HUES64 (cell line): ENCODE data around the gene VAPA.
A peak's percentile ranks its signal among the peaks of the same experiment; 100 is the strongest.

Experiments
- H3K27ac ChIP-seq: 2 replicates; pipeline ENCODE4 v1.7.0; 2013; ENCODE audit warnings: low read depth, low read length, inconsistent platforms
- H3K27me3 ChIP-seq: 2 replicates; pipeline ENCODE4 v1.6.1; 2013; ENCODE audit warnings: mild to moderate bottlenecking, low read length; ENCODE audit not compliant: insufficient read depth
- H3K36me3 ChIP-seq: 2 replicates; pipeline ENCODE4 v1.6.1; 2013; ENCODE audit warnings: mild to moderate bottlenecking, low read length; ENCODE audit not compliant: insufficient read depth
- H3K4me1 ChIP-seq: 2 replicates; pipeline ENCODE4 v1.6.1; 2013; ENCODE audit warnings: mild to moderate bottlenecking, low read length, moderate library complexity; ENCODE audit not compliant: insufficient read depth
- H3K4me3 ChIP-seq: 2 replicates; pipeline ENCODE4 v1.5.1; 2013; ENCODE audit warnings: mild to moderate bottlenecking, low read length, moderate library complexity
- H3K9ac ChIP-seq: 2 replicates; pipeline ENCODE4 v1.6.1; 2013; ENCODE audit warnings: mild to moderate bottlenecking, low read depth, low read length
- H3K9me3 ChIP-seq: 2 replicates; pipeline ENCODE4 v1.6.1; 2013; ENCODE audit warnings: low read depth, low read length; ENCODE audit not compliant: insufficient read depth
- WGBS: fragments of 150-250, 120-280 bp; methylation state at CpG from one replicate; pipeline ENCODE4 v1.1.7; 2013; ENCODE audit warnings: missing lambda C conversion rate; 5-methylcytosine and 5-hydroxymethylcytosine counted together

Gene VAPA

DNA sequence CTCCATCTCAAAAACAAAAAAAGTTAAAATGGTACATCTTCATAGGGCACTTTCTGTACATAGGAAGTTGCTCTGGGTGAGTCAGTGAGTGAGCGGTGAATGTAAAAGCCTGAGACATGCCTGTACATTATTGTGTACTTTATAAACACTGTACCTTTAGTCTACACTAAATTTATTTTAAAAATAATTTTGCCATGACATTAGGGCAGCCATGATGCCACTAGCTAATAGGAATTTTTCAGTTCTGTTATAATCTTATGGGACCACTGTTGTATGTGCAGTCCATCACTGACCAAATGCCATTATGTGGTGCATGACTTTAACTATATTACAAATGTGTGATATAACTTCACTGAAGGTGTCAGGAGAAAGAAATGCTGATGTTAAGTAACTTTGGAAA, 39.1 kb upstream of the VAPA start:
- no peaks in the 10 kb centered on the region for H3K27me3 ChIP-seq
- peaks cover 25% of the 10 kb centered on the region for H3K4me1 ChIP-seq
- no peaks in the 10 kb centered on the region for H3K36me3 ChIP-seq
- H3K4me3 ChIP-seq = no peak overlapping the region
- no peak overlapping the region for H3K27ac ChIP-seq
- no peaks in the 10 kb centered on the region for H3K9me3 ChIP-seq
- H3K9ac ChIP-seq = no peak overlapping the region
- 100% methylated on average over 1 of the region's 1 CpG for WGBS

DNA sequence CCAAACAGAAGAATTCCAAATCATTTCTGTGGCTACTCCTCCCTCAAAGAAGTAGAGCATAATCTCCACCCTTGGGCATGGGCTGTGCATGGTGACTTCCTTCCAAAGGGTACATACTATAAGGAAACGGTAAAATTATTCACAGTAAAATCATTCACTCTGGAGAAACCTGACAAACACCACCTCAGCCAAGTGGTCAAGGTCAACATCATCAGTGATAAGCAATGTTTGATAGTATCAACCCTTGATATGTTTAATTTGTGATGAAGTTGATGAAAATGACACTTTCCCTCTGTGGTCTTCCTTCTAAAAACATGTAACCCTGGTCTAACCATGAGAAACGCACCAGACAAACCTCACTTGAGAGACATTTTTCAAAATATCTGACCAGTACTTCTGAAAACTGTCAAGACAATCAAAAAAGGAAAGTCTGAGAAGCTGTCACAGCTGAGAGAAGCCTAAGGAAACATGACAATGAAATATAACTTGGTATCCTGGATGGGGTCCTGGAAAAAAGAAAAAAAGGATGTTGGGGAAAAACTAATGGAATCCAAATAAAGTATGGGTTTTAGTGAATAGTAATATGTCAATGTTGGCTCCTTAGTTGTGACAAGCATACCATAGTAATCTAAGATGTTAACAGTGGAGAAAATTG, 37.5 kb upstream of the VAPA start:
- Histone ChIP-seq H3K4me3 (no peak overlapping the region), H3K27ac (no peak overlapping the region), H3K36me3 (no peaks in the 10 kb centered on the region), H3K27me3 (no peaks in the 10 kb centered on the region), H3K9me3 (no peaks in the 10 kb centered on the region), H3K9ac (no peak overlapping the region), H3K4me1 (peaks cover 10% of the 10 kb centered on the region; the same call in 1 of the 2 replicates)
- WGBS = 93% methylated on average over 2 of the region's 2 CpGs

DNA sequence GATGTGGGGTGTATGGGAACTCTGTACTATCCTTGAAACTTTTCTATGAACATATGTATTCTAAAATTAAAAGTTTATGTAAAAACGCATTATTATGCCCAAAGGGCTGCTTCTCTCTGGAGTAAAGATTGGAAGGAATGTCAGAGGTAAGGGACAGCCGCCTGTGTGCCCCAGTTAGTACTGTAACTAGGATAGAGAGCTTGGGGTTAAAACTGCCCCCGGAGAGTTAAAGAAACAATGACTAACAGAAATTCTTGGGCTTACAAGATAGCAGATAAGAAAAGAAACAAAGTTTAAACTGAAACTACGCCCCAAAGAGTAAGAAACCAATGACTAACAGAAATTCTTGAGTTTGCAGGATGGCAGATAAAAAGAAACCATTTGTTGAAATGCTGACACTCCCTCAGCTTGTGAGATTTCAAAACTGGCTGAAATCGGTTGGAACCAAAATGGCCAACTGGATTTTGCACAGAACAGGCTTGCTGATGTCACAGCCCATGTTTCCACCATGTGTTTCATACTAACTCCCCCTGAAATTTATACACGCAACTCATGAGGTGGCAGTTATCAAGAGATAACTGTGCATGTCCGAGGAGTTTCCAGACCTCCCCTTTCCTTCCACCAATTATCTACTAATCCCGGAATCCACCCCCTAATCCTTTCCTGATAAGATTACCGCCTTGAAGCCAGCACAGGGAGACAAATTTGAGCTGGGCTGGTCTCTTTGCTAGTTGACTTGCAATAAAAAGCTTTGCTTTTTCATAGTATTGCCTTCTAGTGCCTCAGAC, 36.8 kb upstream of the VAPA start:
- H3K9me3 ChIP-seq = no peaks in the 10 kb centered on the region
- peaks cover 10% of the 10 kb centered on the region; the same call in 1 of the 2 replicates for H3K4me1 ChIP-seq
- H3K27ac ChIP-seq = peak overlapping the region; percentile 8; the same call in 1 of the 2 replicates
- H3K27me3 ChIP-seq = no peaks in the 10 kb centered on the region
- 67% methylated on average over 9 of the region's 9 CpGs for WGBS
- no peak overlapping the region for H3K4me3 ChIP-seq
- H3K9ac ChIP-seq = no peak overlapping the region
- H3K36me3 ChIP-seq = no peaks in the 10 kb centered on the region

DNA sequence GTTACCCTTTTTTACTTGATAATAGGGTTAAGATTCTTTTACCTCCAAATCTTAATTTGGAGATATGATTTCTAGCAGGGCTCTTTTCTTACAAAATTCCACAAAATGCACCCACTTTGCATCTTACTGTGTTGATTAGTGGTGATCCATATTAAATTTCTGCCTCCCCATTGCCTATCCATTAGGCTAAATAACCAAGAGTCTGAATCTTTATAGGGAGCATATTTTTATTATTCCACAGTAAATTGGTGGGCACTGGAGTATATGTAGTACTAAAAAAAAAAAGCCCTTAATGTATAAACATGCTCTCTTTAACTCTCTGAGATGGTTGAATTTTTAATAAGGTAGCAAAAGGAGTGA, 36.2 kb upstream of the VAPA start:
- H3K27me3 ChIP-seq = no peaks in the 10 kb centered on the region
- no peak overlapping the region for H3K9ac ChIP-seq
- H3K9me3 ChIP-seq = no peaks in the 10 kb centered on the region
- H3K36me3 ChIP-seq = no peaks in the 10 kb centered on the region
- H3K4me3 ChIP-seq = no peak overlapping the region
- peak overlapping the region; percentile 8; the same call in 1 of the 2 replicates for H3K27ac ChIP-seq
- peaks cover 10% of the 10 kb centered on the region; the same call in 1 of the 2 replicates for H3K4me1 ChIP-seq

DNA sequence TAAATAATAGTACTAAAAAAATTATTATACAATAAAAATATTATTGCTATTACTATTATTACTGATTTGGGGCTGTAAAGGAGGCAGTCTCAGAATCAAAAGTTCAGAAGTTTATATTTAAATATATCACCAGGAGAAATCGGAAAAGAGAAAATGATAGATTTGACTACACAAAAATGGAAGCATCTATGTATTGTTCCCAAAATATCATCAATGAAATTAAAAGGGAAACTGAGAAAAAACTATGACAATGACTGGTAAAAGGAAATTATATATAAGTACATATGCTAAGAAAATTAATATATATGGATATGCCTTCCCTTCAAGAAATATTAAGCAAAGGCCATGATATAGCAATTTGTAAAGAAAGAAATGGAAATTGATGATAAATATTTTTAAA, 35.7 kb upstream of the VAPA start:
- Histone ChIP-seq H3K4me3 (no peak overlapping the region), H3K4me1 (peaks cover 10% of the 10 kb centered on the region; the same call in 1 of the 2 replicates), H3K27me3 (no peaks in the 10 kb centered on the region), H3K9ac (no peak overlapping the region), H3K27ac (no peak overlapping the region), H3K9me3 (no peaks in the 10 kb centered on the region), H3K36me3 (no peaks in the 10 kb centered on the region)
- no CpG with 5 or more reads among the region's 1 CpG for WGBS

DNA sequence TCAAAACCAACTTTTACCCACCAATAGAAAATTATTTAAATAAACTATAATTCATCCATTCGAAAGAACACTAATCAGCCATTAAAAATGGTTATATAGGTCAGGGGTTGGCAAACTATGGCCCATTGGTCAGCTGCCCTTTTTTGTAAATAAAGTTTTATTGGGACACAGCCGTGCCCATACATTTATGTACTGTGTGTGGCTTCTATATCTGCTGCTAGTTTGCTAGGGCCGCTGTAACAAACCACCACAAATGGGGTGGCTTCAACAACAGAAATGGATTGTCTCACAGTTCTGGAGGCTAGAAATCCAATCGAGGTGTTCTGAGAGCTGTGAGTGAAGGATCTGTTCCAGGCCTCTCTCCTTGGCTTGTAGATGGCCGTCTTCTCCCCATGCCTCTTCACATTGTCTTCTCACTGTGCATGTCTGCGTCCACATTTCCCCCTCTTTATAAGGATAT, 35.0 kb upstream of the VAPA start:
- Histone ChIP-seq H3K9ac (no peak overlapping the region), H3K27me3 (no peaks in the 10 kb centered on the region), H3K4me1 (peaks cover 10% of the 10 kb centered on the region; the same call in 1 of the 2 replicates), H3K9me3 (no peaks in the 10 kb centered on the region), H3K4me3 (no peak overlapping the region), H3K27ac (no peak overlapping the region), H3K36me3 (no peaks in the 10 kb centered on the region)
- WGBS = 93% methylated on average over 5 of the region's 6 CpGs

DNA sequence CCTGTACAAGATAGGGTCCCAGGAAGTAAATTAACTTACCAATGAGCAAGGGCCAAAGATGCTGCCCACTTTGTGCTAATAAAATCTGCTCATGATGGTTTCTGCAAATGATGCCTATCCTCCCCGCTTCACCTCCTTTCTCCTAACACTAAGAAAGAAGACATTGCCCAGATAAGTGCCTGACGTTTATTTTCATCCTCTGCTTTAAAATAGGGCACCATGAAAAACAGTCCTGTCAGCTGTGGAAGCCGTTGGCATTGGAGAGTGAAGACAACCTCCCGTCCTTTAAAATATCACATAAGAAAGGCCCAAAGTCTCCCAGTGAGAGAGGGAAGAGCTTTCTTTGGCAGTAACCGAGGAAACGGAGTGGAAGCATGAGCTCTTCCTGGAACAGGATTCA, 29.7 kb upstream of the VAPA start:
- WGBS = 96% methylated on average over 6 of the region's 6 CpGs
- no peaks in the 10 kb centered on the region for H3K36me3 ChIP-seq
- no peaks in the 10 kb centered on the region for H3K9me3 ChIP-seq
- H3K27ac ChIP-seq = no peak overlapping the region
- no peak overlapping the region for H3K9ac ChIP-seq
- H3K4me1 ChIP-seq = no peaks in the 10 kb centered on the region
- H3K27me3 ChIP-seq = no peaks in the 10 kb centered on the region
- H3K4me3 ChIP-seq = no peak overlapping the region

DNA sequence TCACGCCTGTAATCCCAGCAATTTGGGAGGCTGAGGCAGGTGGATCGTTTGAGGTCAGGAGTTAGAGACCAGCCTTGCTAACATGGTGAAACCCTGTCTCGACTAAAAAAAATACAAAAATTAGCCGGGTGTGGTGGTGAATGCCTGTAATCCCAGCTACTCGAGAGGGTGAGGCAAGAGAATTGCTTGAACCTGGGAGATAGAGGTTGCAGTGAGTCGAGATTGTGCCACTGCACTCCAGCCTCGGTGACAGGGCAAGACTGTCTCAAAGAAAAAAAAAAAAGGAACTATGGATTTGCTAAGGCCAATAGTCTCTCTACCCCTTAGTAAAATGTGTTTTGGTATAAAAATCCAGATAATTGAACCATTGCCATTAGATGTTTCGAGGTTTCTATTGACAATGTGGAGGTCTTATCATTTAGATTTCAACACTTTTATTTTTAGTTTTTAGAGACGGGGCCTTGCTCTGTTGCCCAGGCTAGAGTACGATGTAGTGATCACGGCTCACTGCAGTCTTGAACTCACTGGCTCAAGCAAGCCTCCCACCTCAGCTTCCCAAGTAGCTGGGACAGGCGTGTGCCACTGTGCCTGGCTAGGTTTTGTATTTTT, 29.2 kb upstream of the VAPA start:
- no peaks in the 10 kb centered on the region for H3K36me3 ChIP-seq
- H3K9ac ChIP-seq = no peak overlapping the region
- WGBS = 95% methylated on average over 10 of the region's 12 CpGs
- H3K27ac ChIP-seq = no peak overlapping the region
- H3K4me1 ChIP-seq = no peaks in the 10 kb centered on the region
- no peaks in the 10 kb centered on the region for H3K27me3 ChIP-seq
- no peak overlapping the region for H3K4me3 ChIP-seq
- no peaks in the 10 kb centered on the region for H3K9me3 ChIP-seq

DNA sequence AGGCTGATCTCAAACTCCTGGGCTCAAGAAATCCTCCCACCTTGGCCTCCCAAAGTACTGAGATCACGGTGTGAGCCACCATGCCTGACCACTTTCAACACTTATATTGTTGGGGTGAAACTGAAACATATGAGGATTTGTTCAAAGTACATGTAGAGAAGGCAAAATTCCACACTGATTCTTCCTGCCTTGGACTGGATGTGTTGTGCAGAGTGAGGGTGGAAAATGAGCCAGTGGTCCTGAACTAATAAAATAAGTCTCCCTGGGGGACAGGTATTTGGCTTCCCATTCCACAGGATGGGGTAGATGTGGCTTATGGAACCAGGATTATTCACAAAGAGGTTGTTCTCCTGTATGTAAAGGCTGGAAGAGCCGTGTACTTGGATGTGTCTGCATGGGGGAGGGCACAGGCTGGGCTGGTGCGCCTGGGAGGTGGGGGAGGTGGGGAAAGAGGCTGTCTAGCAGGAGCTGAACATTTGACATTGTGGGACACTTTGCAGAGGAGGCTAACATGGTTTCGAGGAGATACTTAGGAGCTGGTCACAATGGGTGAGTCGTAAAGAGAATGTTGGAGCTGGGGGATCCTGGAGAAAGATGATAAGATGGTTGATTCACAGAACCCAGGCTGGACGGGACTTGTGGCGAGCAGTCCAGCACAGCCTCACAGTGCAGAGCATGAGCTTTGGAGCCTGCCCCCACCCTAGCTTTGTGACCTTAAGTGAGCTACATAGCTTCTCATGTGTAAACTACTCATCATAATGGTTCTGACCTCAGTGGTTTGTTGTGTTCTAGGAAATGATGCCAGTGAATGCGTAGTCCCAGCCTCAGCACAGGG, 28.4 kb upstream of the VAPA start, which contains the start of gene TXNDC2:
TXNDC2 (plus strand) TSS at position 804 of the 835 bp plus-strand sequence. CDS start 708 bp downstream, outside the sequence.
- 92% methylated on average over 7 of the region's 8 CpGs for WGBS
- Histone ChIP-seq H3K9me3 (no peaks in the 10 kb centered on the region), H3K4me1 (no peaks in the 10 kb centered on the region), H3K4me3 (no peak within 1 kb of the TSS), H3K9ac (no peak within 1 kb of the TSS), H3K36me3 (no peaks in the 10 kb centered on the region), H3K27ac (no peak within 1 kb of the TSS), H3K27me3 (no peaks in the 10 kb centered on the region)

DNA sequence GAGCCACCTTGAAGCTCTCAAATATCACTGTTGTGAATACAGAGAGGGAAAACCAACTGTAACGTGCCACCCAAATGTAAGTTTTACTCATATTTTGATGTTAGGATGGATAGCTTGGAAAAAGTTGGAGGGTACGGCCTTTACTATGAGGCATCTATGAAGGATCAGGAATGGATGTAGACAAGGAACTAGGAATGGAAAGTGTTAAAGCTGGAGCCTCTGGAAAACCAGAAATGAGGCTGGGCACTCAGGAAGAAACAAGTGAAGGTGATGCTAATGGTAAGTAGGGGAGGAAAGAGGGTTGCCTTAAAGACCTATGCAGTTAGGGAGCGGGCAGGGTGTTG, 27.8 kb upstream of the VAPA start:
- Histone ChIP-seq H3K27ac (no peak overlapping the region), H3K36me3 (no peaks in the 10 kb centered on the region), H3K4me3 (no peak overlapping the region), H3K4me1 (no peaks in the 10 kb centered on the region), H3K27me3 (no peaks in the 10 kb centered on the region), H3K9ac (no peak overlapping the region), H3K9me3 (no peaks in the 10 kb centered on the region)
- whole genome bisulfite sequencing = 94% methylated on average over 3 of the region's 3 CpGs

DNA sequence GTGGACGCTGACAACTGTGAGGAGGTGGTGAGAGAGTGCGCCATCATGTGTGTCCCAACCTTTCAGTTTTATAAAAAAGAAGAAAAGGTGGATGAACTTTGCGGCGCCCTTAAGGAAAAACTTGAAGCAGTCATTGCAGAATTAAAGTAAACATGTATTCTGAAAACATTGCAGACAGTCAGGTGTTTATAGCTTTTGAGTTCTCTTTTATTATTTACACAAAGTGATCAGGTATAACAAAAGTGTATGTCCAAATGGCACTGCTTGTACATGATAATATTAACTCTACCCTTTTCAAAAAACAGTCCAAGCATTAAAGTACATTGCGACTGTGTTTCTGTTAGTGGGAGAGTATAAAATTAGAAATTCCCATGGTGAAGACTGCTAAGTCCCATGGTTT, 25.8 kb upstream of the VAPA start:
- H3K4me3 ChIP-seq = no peak overlapping the region
- H3K4me1 ChIP-seq = no peaks in the 10 kb centered on the region
- H3K9ac ChIP-seq = no peak overlapping the region
- H3K27ac ChIP-seq = no peak overlapping the region
- no peaks in the 10 kb centered on the region for H3K27me3 ChIP-seq
- 91% methylated on average over 4 of the region's 5 CpGs for WGBS
- H3K36me3 ChIP-seq = no peaks in the 10 kb centered on the region
- H3K9me3 ChIP-seq = no peaks in the 10 kb centered on the region
